ENCODE measurements around the gene BOLA2B.
"Not testable (repeated sequence)": the region's sequence is repeated elsewhere in the genome, so short reads cannot be mapped to it uniquely, and the experiment has no call there.

Gene BOLA2B

GRCh38 chr16:30183233-30184095 lies 10.0 kb downstream of the BOLA2B start, which contains the start of gene CORO1A:
Gene CORO1A, plus strand, starts transcription at chr16:30183602. Its CDS starts 1,608 bp downstream, at chr16:30185210.
- Histone ChIP-seq H3K79me2 (ENCODE audit: control insufficient read depth, insufficient read depth, low read length, unreplicated experiment) (no peaks in the 10 kb centered on the region), H3K27ac (ENCODE audit: low read depth, low read length) (no peak within 1 kb of the TSS), H2AFZ (ENCODE audit: low read length, unreplicated experiment) (peak within 1 kb of the TSS; percentile 37)

GRCh38 chr16:30180741-30181140 lies 12.7 kb downstream of the BOLA2B start:
- Histone ChIP-seq H3K4me1 (ENCODE audit: control insufficient read depth, insufficient read depth, low read length, unreplicated experiment) (no peaks in the 10 kb centered on the region), H3K4me3 (ENCODE audit: low read depth, low read length) (no peak overlapping the region), H3K36me3 (ENCODE audit: insufficient read depth, low read length) (no peaks in the 10 kb centered on the region), H3K27ac (ENCODE audit: low read depth, low read length) (no peak overlapping the region), H2AFZ (ENCODE audit: low read length, unreplicated experiment) (no peak overlapping the region), H3K79me2 (ENCODE audit: control insufficient read depth, insufficient read depth, low read length, unreplicated experiment) (no peaks in the 10 kb centered on the region), H3K27me3 (ENCODE audit: insufficient read depth, low read length) (no peaks in the 10 kb centered on the region)

More at GRCh38 chr16:30183233-30184095, 10.0 kb downstream of the BOLA2B start, which contains the start of gene CORO1A:
- Histone ChIP-seq H3K27me3 (ENCODE audit: insufficient read depth, low read length) (no peaks in the 10 kb centered on the region), H3K4me3 (ENCODE audit: low read depth, low read length) (peak within 1 kb of the TSS; percentile 77), H3K4me1 (ENCODE audit: control insufficient read depth, insufficient read depth, low read length, unreplicated experiment) (no peaks in the 10 kb centered on the region), H3K36me3 (ENCODE audit: insufficient read depth, low read length) (no peaks in the 10 kb centered on the region)

GRCh38 chr16:30179931-30180330 lies 13.5 kb downstream of the BOLA2B start:
- H3K79me2 ChIP-seq (ENCODE audit: control insufficient read depth, insufficient read depth, low read length, unreplicated experiment) = no peaks in the 10 kb centered on the region
- no peak overlapping the region for H3K27ac ChIP-seq (ENCODE audit: low read depth, low read length)
- H3K27me3 ChIP-seq (ENCODE audit: insufficient read depth, low read length) = no peaks in the 10 kb centered on the region
- H2AFZ ChIP-seq (ENCODE audit: low read length, unreplicated experiment) = no peak overlapping the region
- H3K36me3 ChIP-seq (ENCODE audit: insufficient read depth, low read length) = no peaks in the 10 kb centered on the region
- H3K4me1 ChIP-seq (ENCODE audit: control insufficient read depth, insufficient read depth, low read length, unreplicated experiment) = no peaks in the 10 kb centered on the region
- no peak overlapping the region for H3K4me3 ChIP-seq (ENCODE audit: low read depth, low read length)

- Histone ChIP-seq H3K27me3 (ENCODE audit: insufficient read depth, low read length) (no peaks in the 10 kb centered on the region), H3K27ac (ENCODE audit: low read depth, low read length) (no peak overlapping the region), H3K4me1 (ENCODE audit: control insufficient read depth, insufficient read depth, low read length, unreplicated experiment) (no peaks in the 10 kb centered on the region), H3K36me3 (ENCODE audit: insufficient read depth, low read length) (no peaks in the 10 kb centered on the region), H3K79me2 (ENCODE audit: control insufficient read depth, insufficient read depth, low read length, unreplicated experiment) (no peaks in the 10 kb centered on the region), H2AFZ (ENCODE audit: low read length, unreplicated experiment) (no peak overlapping the region), H3K4me3 (ENCODE audit: low read depth, low read length) (no peak overlapping the region)
Measured at GRCh38 chr16:30179195-30179594, 14.3 kb downstream of the BOLA2B start.

GRCh38 chr16:30176876-30177275 lies 16.6 kb downstream of the BOLA2B start:
- H3K27me3 ChIP-seq (ENCODE audit: insufficient read depth, low read length); H3K4me1 ChIP-seq (ENCODE audit: control insufficient read depth, insufficient read depth, low read length, unreplicated experiment); H2AFZ ChIP-seq (ENCODE audit: low read length, unreplicated experiment); H3K27ac ChIP-seq (ENCODE audit: low read depth, low read length); H3K36me3 ChIP-seq (ENCODE audit: insufficient read depth, low read length); H3K79me2 ChIP-seq (ENCODE audit: control insufficient read depth, insufficient read depth, low read length, unreplicated experiment); H3K4me3 ChIP-seq (ENCODE audit: low read depth, low read length): not testable (repeated sequence)

GRCh38 chr16:30173054-30173453 lies 20.4 kb downstream of the BOLA2B start:
- no peaks in the 10 kb centered on the region for H3K27me3 ChIP-seq (ENCODE audit: insufficient read depth, low read length)

GRCh38 chr16:30170145-30170544 lies 23.3 kb downstream of the BOLA2B start:
- H3K27ac ChIP-seq (ENCODE audit: low read depth, low read length); H3K36me3 ChIP-seq (ENCODE audit: insufficient read depth, low read length); H3K27me3 ChIP-seq (ENCODE audit: insufficient read depth, low read length); H3K79me2 ChIP-seq (ENCODE audit: control insufficient read depth, insufficient read depth, low read length, unreplicated experiment); H2AFZ ChIP-seq (ENCODE audit: low read length, unreplicated experiment); H3K4me1 ChIP-seq (ENCODE audit: control insufficient read depth, insufficient read depth, low read length, unreplicated experiment); H3K4me3 ChIP-seq (ENCODE audit: low read depth, low read length): not testable (repeated sequence)

More at GRCh38 chr16:30173054-30173453, 20.4 kb downstream of the BOLA2B start:
- Histone ChIP-seq H3K4me3 (ENCODE audit: low read depth, low read length) (no peak overlapping the region), H3K36me3 (ENCODE audit: insufficient read depth, low read length) (no peaks in the 10 kb centered on the region), H3K4me1 (ENCODE audit: control insufficient read depth, insufficient read depth, low read length, unreplicated experiment) (no peaks in the 10 kb centered on the region), H3K79me2 (ENCODE audit: control insufficient read depth, insufficient read depth, low read length, unreplicated experiment) (no peaks in the 10 kb centered on the region), H3K27ac (ENCODE audit: low read depth, low read length) (no peak overlapping the region), H2AFZ (ENCODE audit: low read length, unreplicated experiment) (no peak overlapping the region)

GRCh38 chr16:30169416-30169815 lies 24.1 kb downstream of the BOLA2B start:
- H3K4me1 ChIP-seq (ENCODE audit: control insufficient read depth, insufficient read depth, low read length, unreplicated experiment); H3K36me3 ChIP-seq (ENCODE audit: insufficient read depth, low read length): not testable (repeated sequence)

GRCh38 chr16:30168746-30169145 lies 24.7 kb downstream of the BOLA2B start:
- not testable (repeated sequence) for H3K27ac ChIP-seq (ENCODE audit: low read depth, low read length); H3K36me3 ChIP-seq (ENCODE audit: insufficient read depth, low read length); H3K27me3 ChIP-seq (ENCODE audit: insufficient read depth, low read length); H2AFZ ChIP-seq (ENCODE audit: low read length, unreplicated experiment); H3K4me1 ChIP-seq (ENCODE audit: control insufficient read depth, insufficient read depth, low read length, unreplicated experiment); H3K79me2 ChIP-seq (ENCODE audit: control insufficient read depth, insufficient read depth, low read length, unreplicated experiment); H3K4me3 ChIP-seq (ENCODE audit: low read depth, low read length)

More at GRCh38 chr16:30169416-30169815, 24.1 kb downstream of the BOLA2B start:
- not testable (repeated sequence) for H3K4me3 ChIP-seq (ENCODE audit: low read depth, low read length); H3K79me2 ChIP-seq (ENCODE audit: control insufficient read depth, insufficient read depth, low read length, unreplicated experiment); H2AFZ ChIP-seq (ENCODE audit: low read length, unreplicated experiment); H3K27ac ChIP-seq (ENCODE audit: low read depth, low read length); H3K27me3 ChIP-seq (ENCODE audit: insufficient read depth, low read length)

- no peak overlapping the region for H2AFZ ChIP-seq (ENCODE audit: low read length, unreplicated experiment)
- no peak overlapping the region for H3K27ac ChIP-seq (ENCODE audit: low read depth, low read length)
- no peaks in the 10 kb centered on the region for H3K4me1 ChIP-seq (ENCODE audit: control insufficient read depth, insufficient read depth, low read length, unreplicated experiment)
- H3K4me3 ChIP-seq (ENCODE audit: low read depth, low read length) = no peak overlapping the region
- no peaks in the 10 kb centered on the region for H3K36me3 ChIP-seq (ENCODE audit: insufficient read depth, low read length)
- no peaks in the 10 kb centered on the region for H3K79me2 ChIP-seq (ENCODE audit: control insufficient read depth, insufficient read depth, low read length, unreplicated experiment)
- no peaks in the 10 kb centered on the region for H3K27me3 ChIP-seq (ENCODE audit: insufficient read depth, low read length)
Measured at GRCh38 chr16:30166202-30166902, 27.1 kb downstream of the BOLA2B start.

GRCh38 chr16:30163538-30163937 lies 29.9 kb downstream of the BOLA2B start:
- Histone ChIP-seq H3K4me3 (ENCODE audit: low read depth, low read length) (no peak overlapping the region), H3K36me3 (ENCODE audit: insufficient read depth, low read length) (no peaks in the 10 kb centered on the region), H3K4me1 (ENCODE audit: control insufficient read depth, insufficient read depth, low read length, unreplicated experiment) (no peaks in the 10 kb centered on the region), H3K27me3 (ENCODE audit: insufficient read depth, low read length) (no peaks in the 10 kb centered on the region), H3K79me2 (ENCODE audit: control insufficient read depth, insufficient read depth, low read length, unreplicated experiment) (no peaks in the 10 kb centered on the region), H2AFZ (ENCODE audit: low read length, unreplicated experiment) (no peak overlapping the region), H3K27ac (ENCODE audit: low read depth, low read length) (no peak overlapping the region)

All from ACC112 (cell line).